ENCODE results near the gene ZNF587B. TPM values are rescaled to one million over a fixed set of nuclear protein-coding genes. Genes with fewer than 3 reads are reported as not detected.
"Not testable (repeated sequence)": the region's sequence is repeated elsewhere in the genome, so short reads cannot be mapped to it uniquely, and the experiment has no call there.

Gene ZNF587B
- total and polyA plus RNA-seq, 12 donors: 1.3 to 8.1 (median 7.1) TPM

DNA sequence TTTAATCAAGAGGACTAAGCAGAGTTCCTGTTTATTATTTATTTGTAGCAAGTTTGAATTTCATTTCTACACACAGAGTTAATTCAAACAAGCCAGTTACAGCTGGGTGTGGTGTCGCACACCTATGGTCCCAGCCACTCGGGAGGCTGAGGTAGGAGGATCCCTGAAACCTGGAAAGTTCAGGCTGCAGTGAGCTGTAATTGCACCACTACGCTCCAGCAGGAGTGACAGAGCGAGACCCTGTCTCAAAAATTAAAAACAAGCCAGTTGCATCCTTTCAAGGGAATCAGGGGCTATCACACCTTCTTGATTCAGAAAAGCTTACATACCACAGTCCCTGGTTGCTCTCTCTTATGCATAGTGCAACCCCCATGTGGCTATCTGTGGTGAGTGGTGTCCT, 40.8 kb upstream of the ZNF587B start:
- Histone ChIP-seq H3K4me1 (peaks cover 0 to 19% (median 2%) of the 10 kb centered on the region in 9 donors), H3K27ac (no peak overlapping the region), H3K27me3 (no peaks in the 10 kb centered on the region), H3K4me3 (no peak overlapping the region), H3K36me3 (peaks cover 0 to 92% (median 24%) of the 10 kb centered on the region in 9 donors), H3K9me3 (peaks cover 0 to 74% (median 20%) of the 10 kb centered on the region in 11 donors)
- WGBS, 2 donors: 98% methylated on average over 4 of the region's 4 CpGs
- ATAC-seq (no peak), DNase-seq (no peak)
- no peak for TF ChIP-seq CTCF (IDR thresholded peaks at IDR 0.05)
- intact Hi-C loops (cut with DNase I): no loop called here

DNA sequence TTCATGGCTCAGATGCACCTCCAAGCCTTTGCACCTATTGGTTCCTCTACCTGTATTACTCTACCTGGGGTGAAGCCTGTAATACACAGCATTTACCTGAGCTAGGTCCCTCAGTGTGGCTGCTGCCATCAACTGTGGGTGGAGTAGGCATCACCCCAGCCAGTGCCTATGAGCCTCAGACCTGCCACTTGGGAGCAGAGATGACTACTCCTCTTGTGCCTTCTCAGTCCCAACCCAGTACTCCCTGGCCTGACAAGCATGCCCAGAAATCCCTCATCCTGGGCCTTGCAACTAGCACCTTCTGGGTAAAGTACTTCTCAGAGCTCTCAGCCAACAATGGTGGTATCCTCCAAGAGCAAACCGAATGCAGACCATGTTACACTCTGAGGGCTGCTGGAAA, 33.5 kb upstream of the ZNF587B start:
- H3K36me3 ChIP-seq: peaks cover 0 to 76% (median 20%) of the 10 kb centered on the region in 9 donors
- WGBS, 2 donors: 88 to 100% methylated on average over 1 of the region's 1 CpG
- ATAC-seq: peak in 1 of 8 donors; percentile 8
- peaks cover 0 to 27% (median 8%) of the 10 kb centered on the region in 9 donors for H3K4me1 ChIP-seq
- H3K9me3 ChIP-seq; H3K27me3 ChIP-seq; DNase-seq; H3K27ac ChIP-seq; H3K4me3 ChIP-seq; intact Hi-C loops (cut with DNase I): not testable (repeated sequence)

DNA sequence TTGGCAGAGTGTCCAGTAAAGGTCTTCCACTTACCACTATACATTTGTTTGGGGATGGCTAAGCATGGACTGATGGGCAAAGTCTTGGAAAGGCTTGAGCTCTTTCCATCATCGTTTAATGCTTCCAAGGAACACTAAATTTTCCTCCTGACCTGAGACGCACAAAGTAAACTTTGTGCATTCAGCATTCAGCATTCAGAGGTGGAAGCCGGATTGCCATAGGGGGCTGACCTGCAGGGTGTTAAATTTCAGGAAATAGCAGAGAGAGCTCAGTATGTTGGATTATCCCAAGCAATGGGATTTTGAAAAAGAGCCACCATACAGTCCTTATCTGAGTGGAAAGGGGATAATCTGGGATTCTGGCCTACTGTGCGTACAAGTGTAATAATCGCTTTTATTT, 29.4 kb upstream of the ZNF587B start:
- DNase-seq: no peak
- Histone ChIP-seq H3K27me3 (no peaks in the 10 kb centered on the region), H3K27ac (peak overlapping the region in 1 of 10 donors; percentile 86), H3K4me3 (no peak overlapping the region), H3K9me3 (no peaks in the 10 kb centered on the region), H3K4me1 (peaks cover 4 to 59% (median 26%) of the 10 kb centered on the region in 9 donors), H3K36me3 (peaks cover 0 to 39% (median 6%) of the 10 kb centered on the region in 9 donors)
- no peak for TF ChIP-seq CTCF (IDR thresholded peaks at IDR 0.05)
- 77 to 86% methylated on average over 5 of the region's 5 CpGs for WGBS, 2 donors
- ATAC-seq: no peak
- intact Hi-C loops (cut with DNase I): no loop called here

DNA sequence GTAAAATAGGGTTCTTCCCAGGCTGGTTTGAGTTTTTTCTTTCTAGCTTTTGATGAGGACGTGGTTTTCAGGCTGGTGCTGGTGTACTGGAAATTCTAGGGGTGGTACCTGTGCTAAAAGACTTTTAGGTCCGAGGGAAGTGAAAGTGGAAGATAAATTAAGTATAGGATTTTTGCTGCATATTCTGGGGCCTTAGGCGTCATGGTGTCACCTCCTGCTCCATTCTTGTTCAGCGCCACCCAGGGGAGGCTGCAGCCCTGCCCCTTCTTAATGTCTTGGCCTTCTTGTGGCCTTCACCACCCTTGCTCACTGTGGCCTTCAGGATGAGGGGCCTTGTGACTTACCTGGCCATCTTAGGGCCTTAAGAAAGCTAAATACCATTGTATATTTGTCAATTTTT, 27.8 kb upstream of the ZNF587B start:
- no peak for TF ChIP-seq CTCF (IDR thresholded peaks at IDR 0.05)
- ATAC-seq (no peak), DNase-seq (no peak)
- intact Hi-C loops (cut with DNase I): no loop called here
- H3K27me3 ChIP-seq: no peaks in the 10 kb centered on the region
- H3K9me3 ChIP-seq: no peaks in the 10 kb centered on the region
- 91 to 92% methylated on average over 4 of the region's 4 CpGs for WGBS, 2 donors
- peaks cover 0 to 40% (median 0%) of the 10 kb centered on the region in 9 donors for H3K36me3 ChIP-seq
- H3K27ac ChIP-seq: peak overlapping the region in 1 of 10 donors; percentile 18
- peaks cover 4 to 60% (median 26%) of the 10 kb centered on the region in 9 donors for H3K4me1 ChIP-seq
- no peak overlapping the region for H3K4me3 ChIP-seq

DNA sequence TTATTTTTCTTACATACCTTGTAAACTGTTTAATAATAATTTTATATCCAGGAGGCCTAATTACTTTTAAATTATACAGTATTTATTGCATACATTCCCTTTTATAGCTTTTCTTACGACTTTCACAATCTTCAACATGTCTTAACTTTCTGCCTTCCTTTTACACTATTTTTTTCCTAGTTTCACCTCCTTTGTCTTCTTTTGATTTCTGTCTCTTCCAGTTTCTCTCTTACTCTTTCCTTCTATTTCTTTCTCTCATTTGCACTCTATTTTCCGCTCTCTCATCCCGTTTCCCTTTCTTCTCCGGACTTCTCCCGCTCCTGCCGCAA, 26.9 kb upstream of the ZNF587B start:
- H3K36me3 ChIP-seq: peaks cover 0 to 43% (median 6%) of the 10 kb centered on the region in 9 donors
- intact Hi-C loops (cut with DNase I): no loop called here
- H3K9me3 ChIP-seq: no peaks in the 10 kb centered on the region
- 24 to 31% methylated on average over 6 of the region's 6 CpGs for WGBS, 2 donors
- peaks cover 4 to 56% (median 26%) of the 10 kb centered on the region in 9 donors for H3K4me1 ChIP-seq
- no peak for TF ChIP-seq CTCF (IDR thresholded peaks at IDR 0.05)
- no peak for DNase-seq
- peak overlapping the region in 7 of 10 donors; percentile 57 to 88 (median 65) for H3K27ac ChIP-seq
- H3K27me3 ChIP-seq: no peaks in the 10 kb centered on the region
- ATAC-seq: no peak
- peak overlapping the region; percentile 4 to 63 (median 56) for H3K4me3 ChIP-seq

All from heart right ventricle (tissue), 16 donors.